Liver (tissue), 9 donors: Measurements from ENCODE around the gene TAF6. TPM values are rescaled to one million over a fixed set of nuclear protein-coding genes. Genes with fewer than 3 reads are reported as not detected.

ENCODE experiments used
- DNase-seq: peaks from one replicate; pipeline ENCODE4 v3.0.0-alpha.2; 2017; ENCODE audit warnings: low spot score
- H3K27ac ChIP-seq, 2 donors: one replicate each; pipeline ENCODE4 v1.7.0; 2013; ENCODE audit warnings: inconsistent platforms in 2 of 2, low read length in 2 of 2, control low read depth in 1 of 2, low read depth in 1 of 2, mild to moderate bottlenecking in 1 of 2
- H3K27me3 ChIP-seq, 4 donors: one replicate each; pipeline versions ENCODE4 v1.6.1 to v1.7.0; 2013; ENCODE audit warnings: low read length in 3 of 4, inconsistent platforms in 1 of 4, mild to moderate bottlenecking in 1 of 4, moderate library complexity in 1 of 4; ENCODE audit not compliant: control insufficient read depth in 4 of 4, insufficient read depth in 4 of 4
- H3K36me3 ChIP-seq, 4 donors: one replicate each; pipeline versions ENCODE4 v1.6.1 to v1.7.0; 2013; ENCODE audit warnings: low read length in 3 of 4, mild to moderate bottlenecking in 3 of 4, low read depth in 1 of 4, moderate library complexity in 1 of 4; ENCODE audit not compliant: control insufficient read depth in 4 of 4, insufficient read depth in 3 of 4
- H3K4me1 ChIP-seq, 4 donors: one replicate each; pipeline versions ENCODE4 v1.6.1 to v1.7.0; 2013; ENCODE audit warnings: low read length in 3 of 4, mild to moderate bottlenecking in 3 of 4, moderate library complexity in 1 of 4; ENCODE audit not compliant: control insufficient read depth in 4 of 4, insufficient read depth in 4 of 4
- H3K4me3 ChIP-seq, 3 donors: one replicate each; pipeline versions ENCODE4 v1.6.1 to v1.7.0; 2013; ENCODE audit warnings: low read length in 3 of 3, control low read depth in 1 of 3, low read depth in 1 of 3, mild to moderate bottlenecking in 1 of 3
- H3K9ac ChIP-seq, 2 donors: one replicate each; pipeline ENCODE4 v1.7.0; 2013; ENCODE audit warnings: low read length in 2 of 2, mild to moderate bottlenecking in 2 of 2, moderate library complexity in 2 of 2, control low read depth in 1 of 2, low read depth in 1 of 2
- H3K9me3 ChIP-seq, 4 donors: one replicate each; pipeline versions ENCODE4 v1.6.1 to v1.7.0; 2013; ENCODE audit warnings: low read length in 3 of 4; ENCODE audit not compliant: control insufficient read depth in 4 of 4
- EGR1 ChIP-seq, 2 donors: IDR thresholded peaks; 2 replicates each; pipeline ENCODE4 v1.6.1; 2016 to 2018; ENCODE audit warnings: antibody characterized with exemption in 2 of 2, low read depth in 2 of 2
- FOXA2 ChIP-seq: IDR thresholded peaks from 2 replicates; pipeline ENCODE4 v1.6.1; 2016; ENCODE audit warnings: antibody characterized with exemption
- GABPA ChIP-seq, 2 donors: IDR thresholded peaks in 1 of 2; conservative IDR thresholded peaks in 1 of 2; 2 replicates each; pipeline ENCODE4 v1.6.1; 2016; ENCODE audit warnings: antibody characterized with exemption in 2 of 2, mild to moderate bottlenecking in 1 of 2, moderate library complexity in 1 of 2
- HNF4G ChIP-seq: IDR thresholded peaks from 2 replicates; pipeline ENCODE4 v1.6.1; 2016; ENCODE audit warnings: antibody characterized with exemption
- JUND ChIP-seq, 2 donors: IDR thresholded peaks; 2 replicates each; pipeline ENCODE4 v1.6.1; 2016; ENCODE audit warnings: antibody characterized with exemption in 2 of 2
- NR2F2 ChIP-seq: IDR thresholded peaks from 2 replicates; pipeline ENCODE4 v1.6.1; 2016; ENCODE audit warnings: antibody characterized with exemption
- RAD21 ChIP-seq, 2 donors: IDR thresholded peaks; 2 replicates each; pipeline ENCODE4 v1.6.1; 2016; ENCODE audit warnings: antibody characterized with exemption in 2 of 2, mild to moderate bottlenecking in 2 of 2
- RXRA ChIP-seq, 2 donors: IDR thresholded peaks; 2 replicates each; pipeline ENCODE4 v1.6.1; 2017 to 2018; ENCODE audit warnings: antibody characterized with exemption in 2 of 2, mild to moderate bottlenecking in 1 of 2
- SP1 ChIP-seq: IDR thresholded peaks from 2 replicates; pipeline ENCODE4 v1.6.1; 2018; ENCODE audit warnings: antibody characterized with exemption, mild to moderate bottlenecking
- TAF1 ChIP-seq: conservative IDR thresholded peaks from 2 replicates; pipeline ENCODE4 v1.6.1; 2016; ENCODE audit warnings: antibody characterized with exemption, mild to moderate bottlenecking
- YY1 ChIP-seq: IDR thresholded peaks from 2 replicates; pipeline ENCODE4 v1.6.1; 2016; ENCODE audit warnings: antibody characterized with exemption, mild to moderate bottlenecking
- WGBS: extraction: QIAGEN DNeasy Blood & Tissue Kit; methylation state at CpG from one replicate; pipeline ENCODE4 v1.1.7; 2013; 5-methylcytosine and 5-hydroxymethylcytosine counted together
- polyA plus RNA-seq, 2 donors: library from polyadenylated mRNA; stranded (reverse) in 1 of 2; unstranded in 1 of 2; fragments of 200-250 nt in 1 of 2; fragments of >200 nt in 1 of 2; fragmentation: Nextera tagmentation in 1 of 2; extraction: Ambion mirVana in 1 of 2; gene quantifications; one replicate each; pipeline versions ENCODE4 v1.2.1 to v1.2.3, GENCODE V29; 2013 to 2015
- total RNA-seq, 2 donors: library from RNA; depleted of rRNA; stranded (reverse); fragments of >200 nt; gene quantifications; one replicate each; pipeline ENCODE4 v1.2.3, GENCODE V29; 2014
- TF ChIP-seq, protein P1 (sequence below): fragments of 150-350 bp; IDR thresholded peaks from 2 replicates; pipeline ENCODE4 v1.5.1; 2017; ENCODE audit warnings: improper control_type of control experiment, low read depth, low read length; ENCODE audit not compliant: missing input control
- TF ChIP-seq, protein P2 (sequence below): IDR thresholded peaks from 2 replicates; pipeline ENCODE4 v1.6.1; 2016; ENCODE audit warnings: antibody characterized with exemption, mild to moderate bottlenecking
- TF ChIP-seq, protein P3 (sequence below): IDR thresholded peaks from 2 replicates; pipeline ENCODE4 v1.6.1; 2016; ENCODE audit warnings: antibody characterized with exemption
- donor health status: healthy.
- donor health status: healthy.
- donor health status: healthy.
- donor health status: healthy.
- donor health status: healthy.

TAF6 gene
- total and polyA plus RNA-seq, 4 donors, result 8.9 to 17.9 (median 16.2) TPM

DNA sequence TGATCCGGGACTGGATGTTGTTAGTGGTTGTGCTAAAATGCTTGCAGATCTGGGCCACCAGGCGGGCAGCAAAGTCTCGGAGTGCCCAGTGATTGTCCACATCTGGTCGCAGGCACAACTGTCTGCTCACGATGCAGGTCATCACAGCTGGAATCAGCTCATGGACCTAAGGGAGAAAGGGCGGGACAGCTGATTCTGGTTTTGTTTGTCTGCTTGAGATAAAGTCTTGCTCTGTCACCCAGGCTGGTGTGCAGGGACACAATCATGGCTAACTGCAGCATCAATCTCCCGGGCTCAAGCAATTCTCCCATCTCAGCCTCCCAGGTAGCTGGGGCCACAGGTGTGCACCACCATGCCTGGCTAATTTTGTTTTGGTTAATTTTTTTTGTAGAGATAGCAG lies 8.0 kb downstream of the TAF6 start:
- peaks cover 3 to 49% (median 23%) of the 10 kb centered on the region in 4 donors for H3K36me3 ChIP-seq
- H3K27ac ChIP-seq, result no peak overlapping the region
- no peak for DNase-seq
- H3K9me3 ChIP-seq, result no peaks in the 10 kb centered on the region
- WGBS, result 97% methylated on average over 7 of the region's 7 CpGs
- H3K27me3 ChIP-seq, result no peaks in the 10 kb centered on the region
- H3K9ac ChIP-seq, result no peak overlapping the region
- TF ChIP-seq FOXA2, result no peak
- TF ChIP-seq, protein P1, sequence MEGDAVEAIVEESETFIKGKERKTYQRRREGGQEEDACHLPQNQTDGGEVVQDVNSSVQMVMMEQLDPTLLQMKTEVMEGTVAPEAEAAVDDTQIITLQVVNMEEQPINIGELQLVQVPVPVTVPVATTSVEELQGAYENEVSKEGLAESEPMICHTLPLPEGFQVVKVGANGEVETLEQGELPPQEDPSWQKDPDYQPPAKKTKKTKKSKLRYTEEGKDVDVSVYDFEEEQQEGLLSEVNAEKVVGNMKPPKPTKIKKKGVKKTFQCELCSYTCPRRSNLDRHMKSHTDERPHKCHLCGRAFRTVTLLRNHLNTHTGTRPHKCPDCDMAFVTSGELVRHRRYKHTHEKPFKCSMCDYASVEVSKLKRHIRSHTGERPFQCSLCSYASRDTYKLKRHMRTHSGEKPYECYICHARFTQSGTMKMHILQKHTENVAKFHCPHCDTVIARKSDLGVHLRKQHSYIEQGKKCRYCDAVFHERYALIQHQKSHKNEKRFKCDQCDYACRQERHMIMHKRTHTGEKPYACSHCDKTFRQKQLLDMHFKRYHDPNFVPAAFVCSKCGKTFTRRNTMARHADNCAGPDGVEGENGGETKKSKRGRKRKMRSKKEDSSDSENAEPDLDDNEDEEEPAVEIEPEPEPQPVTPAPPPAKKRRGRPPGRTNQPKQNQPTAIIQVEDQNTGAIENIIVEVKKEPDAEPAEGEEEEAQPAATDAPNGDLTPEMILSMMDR, result no peak
- no peak for TF ChIP-seq SP1
- no peak for TF ChIP-seq HNF4G
- no peak for TF ChIP-seq NR2F2
- TF ChIP-seq, protein P2, sequence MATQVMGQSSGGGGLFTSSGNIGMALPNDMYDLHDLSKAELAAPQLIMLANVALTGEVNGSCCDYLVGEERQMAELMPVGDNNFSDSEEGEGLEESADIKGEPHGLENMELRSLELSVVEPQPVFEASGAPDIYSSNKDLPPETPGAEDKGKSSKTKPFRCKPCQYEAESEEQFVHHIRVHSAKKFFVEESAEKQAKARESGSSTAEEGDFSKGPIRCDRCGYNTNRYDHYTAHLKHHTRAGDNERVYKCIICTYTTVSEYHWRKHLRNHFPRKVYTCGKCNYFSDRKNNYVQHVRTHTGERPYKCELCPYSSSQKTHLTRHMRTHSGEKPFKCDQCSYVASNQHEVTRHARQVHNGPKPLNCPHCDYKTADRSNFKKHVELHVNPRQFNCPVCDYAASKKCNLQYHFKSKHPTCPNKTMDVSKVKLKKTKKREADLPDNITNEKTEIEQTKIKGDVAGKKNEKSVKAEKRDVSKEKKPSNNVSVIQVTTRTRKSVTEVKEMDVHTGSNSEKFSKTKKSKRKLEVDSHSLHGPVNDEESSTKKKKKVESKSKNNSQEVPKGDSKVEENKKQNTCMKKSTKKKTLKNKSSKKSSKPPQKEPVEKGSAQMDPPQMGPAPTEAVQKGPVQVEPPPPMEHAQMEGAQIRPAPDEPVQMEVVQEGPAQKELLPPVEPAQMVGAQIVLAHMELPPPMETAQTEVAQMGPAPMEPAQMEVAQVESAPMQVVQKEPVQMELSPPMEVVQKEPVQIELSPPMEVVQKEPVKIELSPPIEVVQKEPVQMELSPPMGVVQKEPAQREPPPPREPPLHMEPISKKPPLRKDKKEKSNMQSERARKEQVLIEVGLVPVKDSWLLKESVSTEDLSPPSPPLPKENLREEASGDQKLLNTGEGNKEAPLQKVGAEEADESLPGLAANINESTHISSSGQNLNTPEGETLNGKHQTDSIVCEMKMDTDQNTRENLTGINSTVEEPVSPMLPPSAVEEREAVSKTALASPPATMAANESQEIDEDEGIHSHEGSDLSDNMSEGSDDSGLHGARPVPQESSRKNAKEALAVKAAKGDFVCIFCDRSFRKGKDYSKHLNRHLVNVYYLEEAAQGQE, result no peak
- no peak for TF ChIP-seq JUND (IDR thresholded peaks at IDR 0.05)
- TF ChIP-seq GABPA (IDR thresholded peaks at IDR 0.05 in 1 of 2, conservative IDR thresholded peaks at IDR 0.05 in 1 of 2), result no peak
- no peak for TF ChIP-seq EGR1 (IDR thresholded peaks at IDR 0.05; ENCODE audit: low read depth in 2 of 2)
- no peak for TF ChIP-seq RXRA (IDR thresholded peaks at IDR 0.05)
- TF ChIP-seq, protein P3, sequence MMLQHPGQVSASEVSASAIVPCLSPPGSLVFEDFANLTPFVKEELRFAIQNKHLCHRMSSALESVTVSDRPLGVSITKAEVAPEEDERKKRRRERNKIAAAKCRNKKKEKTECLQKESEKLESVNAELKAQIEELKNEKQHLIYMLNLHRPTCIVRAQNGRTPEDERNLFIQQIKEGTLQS, result no peak
- no peak for TF ChIP-seq RAD21 (IDR thresholded peaks at IDR 0.05)
- no peak overlapping the region for H3K4me3 ChIP-seq
- H3K4me1 ChIP-seq, result no peaks in the 10 kb centered on the region

DNA sequence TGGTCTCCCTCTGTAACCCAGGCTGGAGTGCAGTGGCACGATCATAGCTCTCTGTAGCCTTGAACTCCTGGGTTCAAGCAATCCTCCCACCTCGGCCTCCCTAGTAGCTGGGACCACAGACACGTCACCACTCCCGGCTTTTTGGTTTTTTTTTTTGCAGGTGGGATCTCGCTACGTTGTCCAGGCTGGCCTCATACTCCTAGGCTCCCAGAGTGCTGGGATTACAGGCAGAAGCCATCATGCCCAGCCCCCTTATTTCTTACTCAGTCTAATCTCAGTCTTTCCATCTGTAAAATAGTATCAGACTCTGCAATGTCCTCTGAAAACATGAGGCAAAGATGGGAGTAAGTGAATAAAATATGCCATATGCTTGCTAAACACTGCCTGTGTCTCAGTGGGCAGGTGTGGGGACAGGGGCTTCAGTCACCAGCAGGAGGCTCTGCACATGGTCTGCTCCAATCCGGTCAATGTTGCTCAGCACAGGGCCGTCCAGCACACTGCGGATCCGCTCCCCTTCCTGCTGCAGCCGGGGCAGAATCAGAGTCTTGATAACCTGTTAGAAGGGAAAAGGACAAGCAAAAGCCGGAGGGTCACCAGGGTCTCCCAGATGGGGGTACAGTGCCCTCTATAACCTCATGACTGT lies 9.5 kb downstream of the TAF6 start:
- Histone ChIP-seq H3K4me1 (no peaks in the 10 kb centered on the region), H3K9me3 (no peaks in the 10 kb centered on the region), H3K27ac (no peak overlapping the region), H3K9ac (no peak overlapping the region), H3K4me3 (no peak overlapping the region), H3K27me3 (no peaks in the 10 kb centered on the region), H3K36me3 (peaks cover 3 to 58% (median 25%) of the 10 kb centered on the region in 4 donors)
- WGBS, result 87% methylated on average over 12 of the region's 12 CpGs
- no peak for DNase-seq
- TF ChIP-seq JUND (IDR thresholded peaks at IDR 0.05), result no peak
- no peak for TF ChIP-seq YY1
- TF ChIP-seq TAF1, result no peak
- no peak for TF ChIP-seq NR2F2
